ENCODE data around the gene MYO3A. TPM values are rescaled to one million over a fixed set of nuclear protein-coding genes. Genes with fewer than 3 reads are reported as not detected.
"Not testable (repeated sequence)": the region's sequence is repeated elsewhere in the genome, so short reads cannot be mapped to it uniquely, and the experiment has no call there.

Gene MYO3A
- total and polyA plus RNA-seq, 3 experiments from 2014 or later: not detected

DNA sequence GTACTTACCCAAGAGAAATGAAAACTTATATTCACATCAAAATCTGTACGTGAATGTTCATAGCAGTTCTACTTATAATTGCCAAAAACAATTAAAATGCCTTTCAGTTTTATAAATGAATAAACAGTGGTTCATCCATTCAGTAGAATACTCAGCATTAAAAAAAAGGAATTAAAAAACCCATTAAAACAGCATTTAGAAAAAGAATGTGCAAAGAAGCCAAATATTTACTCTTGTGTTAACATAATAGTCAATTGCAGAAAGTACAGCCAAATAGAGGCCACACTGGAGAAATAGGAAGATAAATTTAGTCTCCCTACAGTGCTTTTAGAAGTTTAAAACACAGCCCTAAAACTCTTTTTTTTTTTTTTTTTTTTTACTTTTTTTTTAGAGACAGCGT lies 54.6 kb downstream of the MYO3A start:
- H3K4me1 ChIP-seq (ENCODE audit: insufficient read depth, low read length): no peaks in the 10 kb centered on the region
- no peaks in the 10 kb centered on the region for H3K36me3 ChIP-seq (ENCODE audit: insufficient read depth, low read length)
- no peak for DNase-seq
- H3K27me3 ChIP-seq (ENCODE audit: insufficient read depth, low read length, poor library complexity, severe bottlenecking): no peaks in the 10 kb centered on the region
- no peak overlapping the region for H3K27ac Mint-ChIP-seq
- ChIA-PET CTCF (no interaction called here), POLR2A (no interaction called here)
- H3K4me3 ChIP-seq (ENCODE audit: low read length): no peak overlapping the region
- H3K9me3 ChIP-seq (ENCODE audit: low read length): no peaks in the 10 kb centered on the region
- H3K27ac ChIP-seq (ENCODE audit: low read depth, low read length): no peak overlapping the region
- peaks cover 0 to 1% of the 10 kb centered on the region in 2 donors for H3K27me3 Mint-ChIP-seq
- no peak overlapping the region for H3K4me3 Mint-ChIP-seq
- no peaks in the 10 kb centered on the region for H3K4me1 Mint-ChIP-seq
- no peaks in the 10 kb centered on the region for H3K36me3 Mint-ChIP-seq
- peaks cover 0 to 7% (median 2%) of the 10 kb centered on the region in 5 donors for H3K9me3 Mint-ChIP-seq

DNA sequence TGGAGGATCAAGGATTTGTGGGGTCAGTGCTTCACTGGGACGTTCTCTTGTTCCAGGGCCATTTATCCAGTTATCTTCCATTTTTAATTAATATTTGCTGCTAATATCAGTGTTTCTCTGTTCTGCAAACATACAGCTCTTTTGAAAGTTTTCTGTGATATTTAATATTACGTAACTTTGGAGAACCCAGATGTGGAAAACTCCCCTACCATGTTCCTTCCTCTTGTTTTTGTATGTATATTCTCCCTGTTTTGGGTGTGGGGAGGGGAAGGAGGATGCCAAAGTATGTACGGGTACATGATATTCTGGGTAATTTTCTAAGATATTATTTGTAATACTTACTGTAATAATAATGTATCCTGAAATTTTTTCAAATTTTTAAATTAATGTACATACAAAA lies 55.9 kb downstream of the MYO3A start:
- Mint-ChIP-seq H3K9me3 (peaks cover 0 to 7% (median 3%) of the 10 kb centered on the region in 5 donors), H3K36me3 (no peaks in the 10 kb centered on the region), H3K27ac (no peak overlapping the region), H3K4me3 (no peak overlapping the region), H3K4me1 (no peaks in the 10 kb centered on the region), H3K27me3 (no peaks in the 10 kb centered on the region)
- Histone ChIP-seq H3K36me3 (ENCODE audit: insufficient read depth, low read length) (no peaks in the 10 kb centered on the region), H3K4me1 (ENCODE audit: insufficient read depth, low read length) (no peaks in the 10 kb centered on the region), H3K4me3 (ENCODE audit: low read length) (no peak overlapping the region), H3K27ac (ENCODE audit: low read depth, low read length) (no peak overlapping the region), H3K27me3 (ENCODE audit: insufficient read depth, low read length, poor library complexity, severe bottlenecking) (no peaks in the 10 kb centered on the region), H3K9me3 (ENCODE audit: low read length) (no peaks in the 10 kb centered on the region)
- DNase-seq: no peak
- ChIA-PET CTCF (no interaction called here), POLR2A (no interaction called here)

DNA sequence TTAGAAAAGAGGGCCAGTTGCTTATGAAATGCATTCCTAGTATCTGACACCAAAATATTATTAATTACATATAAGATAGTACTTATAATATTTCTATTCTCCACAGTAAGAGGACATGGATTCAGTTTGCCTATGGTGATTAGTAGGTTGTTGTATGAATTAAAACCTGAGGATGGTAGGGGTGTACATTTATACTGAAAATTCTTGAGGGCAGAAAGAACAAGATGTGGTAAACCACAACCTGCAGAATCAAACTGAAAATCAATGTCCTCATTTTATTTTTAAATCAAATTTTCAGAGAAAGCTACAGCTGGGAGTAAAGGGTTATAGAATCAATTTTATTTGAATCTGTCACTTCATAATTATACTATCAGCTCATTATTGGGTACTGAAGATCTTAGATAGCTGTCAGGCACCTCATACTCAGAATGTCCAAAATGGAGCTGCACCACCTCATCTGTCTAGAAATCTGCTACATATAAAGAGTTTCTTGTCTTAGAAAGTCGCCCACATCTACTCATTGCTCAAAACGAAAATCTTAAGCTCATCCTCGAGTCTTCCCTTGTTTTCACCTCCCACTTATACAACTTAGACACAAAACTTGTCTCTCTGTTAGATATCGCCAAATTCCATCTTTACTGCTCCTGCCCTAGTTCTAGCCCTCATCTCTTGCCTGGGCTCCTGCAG lies 65.4 kb downstream of the MYO3A start:
- Mint-ChIP-seq H3K9me3 (peaks cover 0 to 3% (median 0%) of the 10 kb centered on the region in 5 donors), H3K27me3 (peaks cover 0 to 2% of the 10 kb centered on the region in 2 donors), H3K27ac (no peak overlapping the region), H3K4me3 (no peak overlapping the region), H3K36me3 (no peaks in the 10 kb centered on the region), H3K4me1 (no peaks in the 10 kb centered on the region)
- Histone ChIP-seq H3K4me1 (ENCODE audit: insufficient read depth, low read length) (no peaks in the 10 kb centered on the region), H3K36me3 (ENCODE audit: insufficient read depth, low read length) (no peaks in the 10 kb centered on the region), H3K27ac (ENCODE audit: low read depth, low read length) (no peak overlapping the region), H3K27me3 (ENCODE audit: insufficient read depth, low read length, poor library complexity, severe bottlenecking) (no peaks in the 10 kb centered on the region), H3K4me3 (ENCODE audit: low read length) (no peak overlapping the region), H3K9me3 (ENCODE audit: low read length) (no peaks in the 10 kb centered on the region)
- no peak for DNase-seq
- ChIA-PET POLR2A (no interaction called here), CTCF (no interaction called here)

DNA sequence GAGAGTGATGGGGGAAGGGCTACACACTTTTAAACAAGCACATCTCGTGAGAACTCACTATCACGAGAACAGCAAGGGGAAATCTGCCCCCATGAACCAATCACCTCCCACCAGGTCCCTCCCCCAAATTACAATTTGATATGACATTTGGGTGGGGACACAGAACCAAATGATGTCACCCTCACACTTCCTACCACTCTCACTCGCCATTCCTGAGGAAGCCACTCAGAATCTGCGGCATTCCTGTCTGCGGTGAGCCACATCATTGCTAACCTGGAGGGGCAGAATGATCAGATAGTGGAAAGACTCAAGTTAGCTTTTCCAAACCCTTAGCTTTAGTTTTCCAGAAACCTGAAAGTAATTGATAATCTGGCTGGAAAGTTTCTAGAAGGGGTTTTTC lies 66.9 kb downstream of the MYO3A start:
- Mint-ChIP-seq H3K4me1 (no peaks in the 10 kb centered on the region), H3K4me3 (no peak overlapping the region), H3K27ac (no peak overlapping the region), H3K27me3 (peaks cover 2 to 3% of the 10 kb centered on the region in 2 donors), H3K36me3 (no peaks in the 10 kb centered on the region), H3K9me3 (peaks cover 0 to 7% (median 0%) of the 10 kb centered on the region in 5 donors)
- Histone ChIP-seq H3K9me3 (ENCODE audit: low read length) (no peaks in the 10 kb centered on the region), H3K4me1 (ENCODE audit: insufficient read depth, low read length) (no peaks in the 10 kb centered on the region), H3K27me3 (ENCODE audit: insufficient read depth, low read length, poor library complexity, severe bottlenecking) (no peaks in the 10 kb centered on the region), H3K36me3 (ENCODE audit: insufficient read depth, low read length) (no peaks in the 10 kb centered on the region), H3K4me3 (ENCODE audit: low read length) (no peak overlapping the region), H3K27ac (ENCODE audit: low read depth, low read length) (no peak overlapping the region)
- ChIA-PET POLR2A (no interaction called here), CTCF (no interaction called here)
- no peak for DNase-seq

DNA sequence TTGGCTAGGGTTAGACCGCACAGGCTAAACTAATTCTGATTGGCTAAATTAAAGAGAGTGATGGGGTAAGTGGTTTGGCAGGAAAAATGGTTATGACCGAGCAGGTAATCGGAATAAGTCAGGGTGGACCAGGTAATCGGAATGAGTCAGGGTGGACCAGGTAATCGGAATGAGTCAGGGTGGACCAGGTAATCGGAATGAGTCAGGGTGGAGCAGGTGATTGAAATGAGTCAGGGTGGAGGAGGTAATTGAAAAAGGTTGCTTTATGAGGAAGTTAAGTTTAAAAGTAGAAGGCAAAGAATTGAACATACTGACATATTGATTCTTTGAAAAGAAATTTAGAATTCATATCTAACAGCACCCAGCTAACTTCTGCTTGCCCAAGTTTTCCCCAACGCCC lies 68.4 kb downstream of the MYO3A start:
- H3K27ac ChIP-seq (ENCODE audit: low read depth, low read length); POLR2A ChIA-PET; H3K9me3 Mint-ChIP-seq; H3K36me3 Mint-ChIP-seq; H3K27ac Mint-ChIP-seq; H3K4me3 ChIP-seq (ENCODE audit: low read length); H3K27me3 ChIP-seq (ENCODE audit: insufficient read depth, low read length, poor library complexity, severe bottlenecking); CTCF ChIA-PET; H3K4me1 Mint-ChIP-seq; H3K4me1 ChIP-seq (ENCODE audit: insufficient read depth, low read length); H3K27me3 Mint-ChIP-seq; H3K4me3 Mint-ChIP-seq; H3K9me3 ChIP-seq (ENCODE audit: low read length); H3K36me3 ChIP-seq (ENCODE audit: insufficient read depth, low read length); DNase-seq: not testable (repeated sequence)

DNA sequence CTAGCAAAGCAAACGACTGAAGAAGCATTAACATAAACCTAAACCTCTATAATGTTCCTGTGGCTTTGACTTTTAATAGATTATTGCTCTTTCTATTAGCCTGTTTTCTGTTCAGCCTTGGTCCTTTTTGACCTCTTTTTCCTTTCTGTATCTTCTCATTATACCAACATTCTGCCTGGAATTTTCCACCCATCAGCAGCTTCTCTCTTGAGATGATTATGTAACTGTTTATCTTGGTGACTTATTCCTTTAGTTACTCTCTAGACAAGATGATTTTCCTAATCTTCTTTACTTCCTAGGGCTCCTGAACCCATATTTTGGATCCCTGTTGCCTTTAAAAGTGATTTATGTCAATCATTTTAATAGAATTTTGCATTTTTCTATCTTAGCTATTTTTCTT lies 81.1 kb downstream of the MYO3A start:
- H3K27ac Mint-ChIP-seq: no peak overlapping the region
- Histone ChIP-seq H3K27me3 (ENCODE audit: insufficient read depth, low read length, poor library complexity, severe bottlenecking) (no peaks in the 10 kb centered on the region), H3K4me1 (ENCODE audit: insufficient read depth, low read length) (no peaks in the 10 kb centered on the region), H3K4me3 (ENCODE audit: low read length) (no peak overlapping the region), H3K36me3 (ENCODE audit: insufficient read depth, low read length) (no peaks in the 10 kb centered on the region), H3K9me3 (ENCODE audit: low read length) (no peaks in the 10 kb centered on the region), H3K27ac (ENCODE audit: low read depth, low read length) (no peak overlapping the region)
- H3K27me3 Mint-ChIP-seq: no peaks in the 10 kb centered on the region
- no peak for DNase-seq
- ChIA-PET POLR2A (no interaction called here), CTCF (no interaction called here)
- no peak overlapping the region for H3K4me3 Mint-ChIP-seq
- H3K9me3 Mint-ChIP-seq: peaks cover 3 to 9% (median 6%) of the 10 kb centered on the region in 5 donors
- H3K36me3 Mint-ChIP-seq: no peaks in the 10 kb centered on the region
- no peaks in the 10 kb centered on the region for H3K4me1 Mint-ChIP-seq

DNA sequence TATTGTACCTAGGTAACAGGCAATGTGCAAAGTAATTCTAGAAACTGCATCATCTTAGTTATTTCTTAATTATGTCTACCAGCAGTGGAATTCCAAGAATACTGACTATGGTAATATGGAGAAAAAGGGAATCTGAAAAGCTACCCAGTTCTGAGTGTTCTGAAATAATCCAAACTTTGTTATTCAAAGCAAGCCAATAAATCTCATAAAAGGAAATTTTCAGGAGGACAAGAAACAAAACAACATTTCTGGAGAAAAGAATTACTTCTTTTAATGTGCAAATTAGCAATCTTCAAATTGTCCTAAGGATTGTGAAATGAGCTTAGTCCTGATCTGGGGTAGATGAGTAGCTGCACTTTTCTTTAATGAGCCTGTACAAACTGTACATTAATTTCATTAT lies 88.8 kb downstream of the MYO3A start:
- Mint-ChIP-seq H3K4me3 (no peak overlapping the region), H3K4me1 (no peaks in the 10 kb centered on the region), H3K27ac (no peak overlapping the region), H3K9me3 (peaks cover 0 to 3% (median 0%) of the 10 kb centered on the region in 5 donors), H3K27me3 (peaks cover 0 to 2% of the 10 kb centered on the region in 2 donors), H3K36me3 (no peaks in the 10 kb centered on the region)
- CTCF ChIA-PET: no interaction called here
- no peak for DNase-seq
- no peaks in the 10 kb centered on the region for H3K9me3 ChIP-seq (ENCODE audit: low read length)
- no peaks in the 10 kb centered on the region for H3K4me1 ChIP-seq (ENCODE audit: insufficient read depth, low read length)
- no peaks in the 10 kb centered on the region for H3K27me3 ChIP-seq (ENCODE audit: insufficient read depth, low read length, poor library complexity, severe bottlenecking)
- POLR2A ChIA-PET: no interaction called here
- no peak overlapping the region for H3K27ac ChIP-seq (ENCODE audit: low read depth, low read length)
- no peak overlapping the region for H3K4me3 ChIP-seq (ENCODE audit: low read length)
- no peaks in the 10 kb centered on the region for H3K36me3 ChIP-seq (ENCODE audit: insufficient read depth, low read length)

DNA sequence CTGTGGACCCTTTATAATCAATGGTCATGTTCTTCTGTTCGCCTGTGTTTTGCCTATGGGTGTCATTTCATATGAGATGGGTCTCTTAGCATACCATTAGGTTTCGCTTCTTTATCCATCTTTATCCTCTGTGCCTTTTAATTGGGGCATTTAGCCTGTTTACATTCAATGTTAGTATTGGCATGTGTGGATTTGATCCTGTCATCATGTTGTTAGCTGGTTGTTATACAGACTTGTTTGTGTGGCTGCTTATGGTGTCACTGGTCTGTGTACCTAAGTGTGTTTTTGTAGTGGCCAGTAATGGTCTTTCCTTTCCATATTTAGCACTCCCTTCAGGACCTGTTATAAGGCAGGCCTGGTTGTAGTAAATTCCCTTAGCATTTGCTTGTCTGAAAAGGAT lies 90.3 kb downstream of the MYO3A start:
- H3K27me3 ChIP-seq (ENCODE audit: insufficient read depth, low read length, poor library complexity, severe bottlenecking): no peaks in the 10 kb centered on the region
- no peak for DNase-seq
- H3K4me3 ChIP-seq (ENCODE audit: low read length): no peak overlapping the region
- no peaks in the 10 kb centered on the region for H3K36me3 Mint-ChIP-seq
- H3K9me3 ChIP-seq (ENCODE audit: low read length): no peaks in the 10 kb centered on the region
- ChIA-PET CTCF (no interaction called here), POLR2A (no interaction called here)
- peaks cover 0 to 2% of the 10 kb centered on the region in 2 donors for H3K27me3 Mint-ChIP-seq
- H3K4me1 ChIP-seq (ENCODE audit: insufficient read depth, low read length): no peaks in the 10 kb centered on the region
- H3K36me3 ChIP-seq (ENCODE audit: insufficient read depth, low read length): no peaks in the 10 kb centered on the region
- H3K9me3 Mint-ChIP-seq: peaks cover 0 to 3% (median 0%) of the 10 kb centered on the region in 5 donors
- H3K4me1 Mint-ChIP-seq: no peaks in the 10 kb centered on the region
- no peak overlapping the region for H3K4me3 Mint-ChIP-seq
- no peak overlapping the region for H3K27ac Mint-ChIP-seq
- H3K27ac ChIP-seq (ENCODE audit: low read depth, low read length): no peak overlapping the region

DNA sequence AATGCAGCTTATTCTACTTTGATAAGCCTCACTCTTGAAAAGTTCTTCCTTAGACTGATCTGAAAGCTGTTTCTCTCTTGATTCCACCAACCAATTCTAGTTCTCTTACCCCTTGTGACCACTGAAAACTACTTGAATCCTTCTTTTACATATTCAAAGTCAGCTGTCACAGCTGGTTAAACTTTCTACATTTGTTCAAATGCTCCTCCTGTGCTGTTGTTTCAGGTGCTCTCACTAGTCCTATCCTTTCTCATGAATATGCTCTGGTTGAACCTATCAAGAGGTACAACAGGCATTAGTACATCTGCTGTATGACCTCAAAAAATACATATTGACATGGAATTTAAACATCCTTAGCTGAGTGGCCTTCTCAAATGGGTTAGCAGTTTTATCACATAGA lies 91.5 kb downstream of the MYO3A start:
- H3K27me3 Mint-ChIP-seq: peaks cover 0 to 2% of the 10 kb centered on the region in 2 donors
- CTCF ChIA-PET: no interaction called here
- no peak overlapping the region for H3K27ac Mint-ChIP-seq

More for the DNA sequence above, 91.5 kb downstream of the MYO3A start:
- no peak overlapping the region for H3K4me3 ChIP-seq (ENCODE audit: low read length)
- POLR2A ChIA-PET: no interaction called here
- no peaks in the 10 kb centered on the region for H3K4me1 ChIP-seq (ENCODE audit: insufficient read depth, low read length)
- no peak for DNase-seq
- no peaks in the 10 kb centered on the region for H3K9me3 ChIP-seq (ENCODE audit: low read length)
- H3K27ac ChIP-seq (ENCODE audit: low read depth, low read length): no peak overlapping the region
- Mint-ChIP-seq H3K4me3 (no peak overlapping the region), H3K36me3 (no peaks in the 10 kb centered on the region), H3K9me3 (peaks cover 0 to 3% (median 0%) of the 10 kb centered on the region in 5 donors), H3K4me1 (no peaks in the 10 kb centered on the region)
- no peaks in the 10 kb centered on the region for H3K27me3 ChIP-seq (ENCODE audit: insufficient read depth, low read length, poor library complexity, severe bottlenecking)
- H3K36me3 ChIP-seq (ENCODE audit: insufficient read depth, low read length): no peaks in the 10 kb centered on the region

Data from CD8-positive, alpha-beta memory T cell (primary cell).